Astrocyte of the cerebellum (primary cell): Measurements from ENCODE around the gene SHMT2.

Source experiments
- DNase-seq: peaks from one replicate; pipeline ENCODE4 v3.0.0-alpha.2; 2011; ENCODE audit warnings: low read depth
- H3K4me3 ChIP-seq: 2 replicates; pipeline ENCODE4 v1.5.1; 2011; ENCODE audit warnings: mild to moderate bottlenecking, low read depth, low read length, moderate library complexity
- in situ Hi-C: cut with HindIII; loops from 2 replicates; pipeline ENCODE4 v1.10.0; 2017; ENCODE audit warnings: low sequenced_read_pairs
- TF ChIP-seq, protein P1 (sequence below): IDR thresholded peaks from 2 replicates; pipeline ENCODE4 v1.5.1; 2012; ENCODE audit warnings: low read length, low read depth, moderate library complexity, mild to moderate bottlenecking; ENCODE audit errors: missing control alignments

Gene SHMT2

DNA sequence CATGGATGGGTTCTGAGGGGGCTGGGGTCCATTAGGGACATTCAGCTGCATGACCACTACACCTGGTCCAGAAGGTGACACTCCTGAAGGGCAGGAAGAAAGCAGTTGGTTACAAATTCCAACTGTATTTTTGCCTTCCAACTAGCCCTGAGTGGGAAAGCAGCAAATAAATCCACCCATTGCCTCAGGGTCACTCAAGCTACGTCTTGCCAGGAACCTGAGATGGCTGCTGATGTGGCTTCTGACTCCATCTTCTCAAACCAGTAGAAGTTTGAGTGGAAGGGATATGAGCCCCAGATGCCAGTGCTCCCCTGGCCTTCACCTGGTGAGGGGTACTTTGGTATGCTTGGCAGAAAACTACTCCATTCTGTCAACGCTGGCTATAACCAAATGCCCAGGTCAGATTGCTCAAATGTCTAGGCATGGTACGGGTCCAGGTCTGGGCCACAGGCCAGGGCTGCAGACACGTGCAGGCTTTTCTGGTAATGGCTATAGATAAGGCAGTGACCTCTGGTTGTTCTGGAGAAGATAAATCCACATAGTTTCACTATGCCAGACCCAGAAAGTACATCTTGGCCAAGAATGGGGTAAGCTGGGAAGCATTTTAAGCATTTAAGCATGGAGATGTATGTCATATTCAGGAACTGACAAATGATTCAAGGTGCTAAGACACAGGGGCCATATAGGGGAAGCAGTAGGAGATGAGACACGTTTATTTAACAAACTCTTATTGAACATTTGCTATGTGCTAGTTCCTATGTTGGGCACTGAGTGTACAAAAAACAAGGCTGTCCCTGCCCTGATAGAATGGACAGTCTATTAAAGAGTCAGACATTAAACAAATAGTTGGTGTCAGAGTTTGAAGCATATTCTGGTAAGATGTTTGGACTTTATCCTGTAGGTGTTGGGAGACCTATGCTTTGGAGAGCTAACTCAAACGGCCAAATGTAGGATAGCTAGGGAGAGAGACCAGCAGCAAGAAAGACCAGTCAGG lies 29.8 kb downstream of the SHMT2 start:
- in situ Hi-C loops, result no loop called here
- DNase-seq, result no peak
- H3K4me3 ChIP-seq, result no peak overlapping the region
- TF ChIP-seq, protein P1, sequence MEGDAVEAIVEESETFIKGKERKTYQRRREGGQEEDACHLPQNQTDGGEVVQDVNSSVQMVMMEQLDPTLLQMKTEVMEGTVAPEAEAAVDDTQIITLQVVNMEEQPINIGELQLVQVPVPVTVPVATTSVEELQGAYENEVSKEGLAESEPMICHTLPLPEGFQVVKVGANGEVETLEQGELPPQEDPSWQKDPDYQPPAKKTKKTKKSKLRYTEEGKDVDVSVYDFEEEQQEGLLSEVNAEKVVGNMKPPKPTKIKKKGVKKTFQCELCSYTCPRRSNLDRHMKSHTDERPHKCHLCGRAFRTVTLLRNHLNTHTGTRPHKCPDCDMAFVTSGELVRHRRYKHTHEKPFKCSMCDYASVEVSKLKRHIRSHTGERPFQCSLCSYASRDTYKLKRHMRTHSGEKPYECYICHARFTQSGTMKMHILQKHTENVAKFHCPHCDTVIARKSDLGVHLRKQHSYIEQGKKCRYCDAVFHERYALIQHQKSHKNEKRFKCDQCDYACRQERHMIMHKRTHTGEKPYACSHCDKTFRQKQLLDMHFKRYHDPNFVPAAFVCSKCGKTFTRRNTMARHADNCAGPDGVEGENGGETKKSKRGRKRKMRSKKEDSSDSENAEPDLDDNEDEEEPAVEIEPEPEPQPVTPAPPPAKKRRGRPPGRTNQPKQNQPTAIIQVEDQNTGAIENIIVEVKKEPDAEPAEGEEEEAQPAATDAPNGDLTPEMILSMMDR, result no peak

DNA sequence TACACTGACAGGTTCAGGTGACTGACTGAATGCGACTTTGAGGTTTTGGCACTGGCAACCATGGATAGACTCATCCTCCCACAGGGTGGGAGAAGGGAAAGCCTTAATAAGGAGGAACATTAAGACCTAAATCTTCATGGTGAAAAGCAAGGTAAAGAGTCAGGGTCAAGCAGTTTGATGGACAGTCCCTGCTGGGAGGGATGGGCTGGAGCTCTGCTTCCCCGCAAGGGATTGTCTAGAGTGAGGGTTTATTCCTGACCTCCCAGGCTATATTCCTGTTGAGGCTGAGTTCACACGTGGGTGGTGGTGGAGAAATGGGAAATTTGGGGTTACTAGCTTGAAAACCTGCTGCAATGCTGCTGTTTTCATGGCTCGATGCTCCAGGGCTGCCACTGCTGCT lies 30.9 kb downstream of the SHMT2 start:
- no peak for DNase-seq
- no peak overlapping the region for H3K4me3 ChIP-seq
- in situ Hi-C loops, result no loop called here
- TF ChIP-seq, protein P1, result no peak

- TF ChIP-seq, protein P1, result no peak
- no peak overlapping the region for H3K4me3 ChIP-seq
- in situ Hi-C loops, result no loop called here
- no peak for DNase-seq
These were observed 31.9 kb downstream of the SHMT2 start for GRCh38 chr12:57261428-57261865.

DNA sequence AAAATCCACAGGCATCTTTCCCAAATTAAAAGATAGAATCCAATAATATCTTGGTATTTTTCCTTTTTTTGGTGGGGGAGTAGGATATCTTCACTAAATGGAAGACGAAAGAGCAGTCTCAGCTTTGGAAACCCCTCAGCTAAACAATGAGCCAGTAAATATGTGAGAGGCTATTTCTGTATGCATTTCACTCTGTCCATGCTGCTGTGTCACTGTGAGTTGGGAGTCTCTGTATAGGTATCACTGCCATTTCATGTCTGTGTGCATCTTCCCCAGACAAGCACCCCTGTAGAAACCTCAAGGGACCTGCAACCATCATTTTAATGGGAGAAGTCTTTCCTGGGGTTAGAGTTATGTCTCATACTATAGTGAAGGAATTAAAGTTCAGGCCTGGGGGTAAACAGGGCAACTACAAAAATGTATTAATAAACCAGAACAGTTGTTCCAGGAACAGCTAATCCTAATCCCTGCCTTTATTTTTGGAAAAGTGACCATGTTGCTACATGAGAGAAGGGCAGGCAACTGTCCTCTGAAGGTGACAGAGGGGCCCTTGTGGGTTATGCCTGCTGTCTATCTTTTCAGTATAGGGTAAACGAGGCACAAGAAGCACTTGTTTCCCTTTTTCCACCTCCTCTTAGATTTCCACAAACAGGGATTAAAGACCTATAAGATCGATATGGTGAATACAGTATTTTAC lies 32.8 kb downstream of the SHMT2 start:
- no peak for DNase-seq
- in situ Hi-C loops, result no loop called here
- TF ChIP-seq, protein P1, result no peak
- no peak overlapping the region for H3K4me3 ChIP-seq

DNA sequence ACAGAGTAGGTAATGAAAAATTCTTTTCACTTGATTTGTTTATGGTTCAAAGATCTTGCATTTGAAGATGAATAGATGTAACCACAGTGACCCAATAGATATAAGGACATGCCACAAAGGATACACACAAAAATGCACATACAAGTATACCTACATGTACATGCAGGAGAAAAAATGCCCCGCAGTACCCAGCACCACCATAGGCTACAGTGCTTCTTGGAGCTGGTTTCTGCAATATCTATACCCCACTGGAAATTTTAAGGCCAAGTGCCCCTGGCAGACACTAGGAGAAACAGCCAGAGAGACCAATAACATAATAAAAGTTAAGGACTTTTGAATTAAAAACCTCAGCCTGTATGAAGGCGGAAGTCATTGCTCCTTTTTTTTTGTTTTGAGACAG lies 33.6 kb downstream of the SHMT2 start:
- in situ Hi-C loops, result no loop called here
- DNase-seq, result no peak
- H3K4me3 ChIP-seq, result no peak overlapping the region
- TF ChIP-seq, protein P1, result no peak

DNA sequence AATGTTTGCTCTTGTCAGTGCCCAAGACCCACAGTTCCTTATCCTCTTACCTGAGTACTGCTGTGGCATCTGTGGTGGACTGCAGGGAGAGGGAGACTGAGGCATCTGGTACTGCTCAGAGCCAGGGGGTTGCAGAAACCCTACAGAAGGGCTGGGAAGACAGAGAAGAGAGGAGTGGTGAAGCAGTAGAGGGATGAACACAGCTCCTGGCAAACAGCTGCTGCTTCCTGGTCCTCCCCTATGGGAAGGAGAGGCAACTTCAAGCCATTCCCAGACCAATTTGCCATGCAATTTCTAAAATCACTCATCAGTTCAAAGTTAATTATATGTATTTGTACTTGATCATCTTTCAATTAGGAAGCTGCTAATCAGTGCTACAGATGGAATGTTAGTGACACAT lies 37.2 kb downstream of the SHMT2 start:
- DNase-seq, result no peak
- TF ChIP-seq, protein P1, result no peak
- no peak overlapping the region for H3K4me3 ChIP-seq
- in situ Hi-C loops, result no loop called here
